Esophagus squamous epithelium (tissue), 4 donors: Measurements from ENCODE around the gene RASL10B.

Experiments
- CTCF ChIP-seq, 6 experiments: fragments of 450-650 bp in 4 of 6; fragments of 200-600 bp in 2 of 6; sonication (generic) in 2 of 6; IDR thresholded peaks; one replicate each; pipeline ENCODE4 v1.5.1; 2016 to 2019; ENCODE audit warnings: antibody characterized with exemption in 6 of 6, mild to moderate bottlenecking in 4 of 6, moderate library complexity in 4 of 6
- POLR2A ChIP-seq, 4 donors: fragments of 450-650 bp; IDR thresholded peaks; one replicate each; pipeline ENCODE4 v1.6.1; 2017; ENCODE audit warnings: antibody characterized with exemption in 4 of 4, mild to moderate bottlenecking in 4 of 4, moderate library complexity in 3 of 4

DNA sequence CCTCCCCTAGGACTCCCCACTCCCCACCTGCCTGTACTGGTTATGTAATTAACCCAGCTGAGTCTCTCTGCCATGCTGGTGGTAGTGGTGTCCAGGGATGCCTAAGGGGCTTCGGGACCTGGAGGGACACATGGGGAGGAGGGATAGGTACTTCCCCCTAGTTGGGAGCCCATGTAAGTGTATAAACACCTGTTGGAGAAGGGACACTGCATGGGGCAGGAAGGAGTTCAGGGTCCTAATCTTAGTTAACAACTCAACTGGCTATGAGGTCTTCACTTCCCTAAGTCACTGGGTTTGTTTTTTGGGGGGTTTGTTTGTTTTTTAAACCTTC is 1.3 kb downstream of the RASL10B start:
- TF ChIP-seq CTCF (IDR thresholded peaks at IDR 0.05) (no peak), POLR2A (IDR thresholded peaks at IDR 0.05) (no peak)
